Skeletal muscle tissue (tissue), 4 donors: ENCODE measurements around the gene ZNF777. TPM values are rescaled to one million over a fixed set of nuclear protein-coding genes. Genes with fewer than 3 reads are reported as not detected.
"Not testable (repeated sequence)": the region's sequence is repeated elsewhere in the genome, so short reads cannot be mapped to it uniquely, and the experiment has no call there.

Experiments used
- H3K27ac ChIP-seq: one replicate; pipeline ENCODE4 v1.7.0; 2013; ENCODE audit warnings: mild to moderate bottlenecking, low read depth, low read length, inconsistent platforms
- H3K27me3 ChIP-seq, 3 donors: one replicate each; pipeline ENCODE4 v1.7.0; 2013; ENCODE audit warnings: low read length in 3 of 3; ENCODE audit not compliant: control insufficient read depth in 3 of 3, insufficient read depth in 3 of 3
- H3K36me3 ChIP-seq, 3 donors: one replicate each; pipeline ENCODE4 v1.7.0; 2013; ENCODE audit warnings: low read length in 3 of 3; ENCODE audit not compliant: control insufficient read depth in 3 of 3, insufficient read depth in 3 of 3
- H3K4me1 ChIP-seq, 3 donors: one replicate each; pipeline ENCODE4 v1.7.0; 2013; ENCODE audit warnings: low read length in 3 of 3, mild to moderate bottlenecking in 3 of 3; ENCODE audit not compliant: control insufficient read depth in 3 of 3, insufficient read depth in 3 of 3
- H3K4me3 ChIP-seq, 3 donors: one replicate each; pipeline ENCODE4 v1.7.0; 2013; ENCODE audit warnings: low read length in 3 of 3
- H3K9ac ChIP-seq, 3 donors: one replicate each; pipeline ENCODE4 v1.7.0; 2013; ENCODE audit warnings: low read length in 3 of 3, mild to moderate bottlenecking in 3 of 3, moderate library complexity in 2 of 3, low read depth in 1 of 3
- H3K9me3 ChIP-seq, 3 donors: one replicate each; pipeline ENCODE4 v1.7.0; 2013; ENCODE audit warnings: low read length in 3 of 3; ENCODE audit not compliant: control insufficient read depth in 3 of 3
- total RNA-seq: library from RNA; depleted of rRNA; stranded (reverse); fragments of >200 nt; gene quantifications from one replicate; pipeline ENCODE4 v1.2.3, GENCODE V29; 2014
- donor health status: Osteomylitis.

The ZNF777 gene
- total RNA-seq, 1 donor from 2014 or later = 2.1 TPM

- Histone ChIP-seq H3K27ac (peak overlapping the region; percentile 55), H3K4me3 (peak overlapping the region; percentile 69 to 82 (median 76)), H3K9ac (peak overlapping the region; percentile 76 to 85 (median 78)), H3K9me3 (no peaks in the 10 kb centered on the region), H3K4me1 (peaks cover 12 to 24% (median 22%) of the 10 kb centered on the region in 3 donors), H3K36me3 (peaks cover 18 to 22% (median 22%) of the 10 kb centered on the region in 3 donors), H3K27me3 (no peaks in the 10 kb centered on the region)
These were observed 36.0 kb upstream of the ZNF777 start for GRCh38 chr7:149496642-149497391.

- Histone ChIP-seq H3K27me3 (no peaks in the 10 kb centered on the region), H3K4me3 (peak overlapping the region; percentile 69 to 82 (median 76)), H3K4me1 (peaks cover 12 to 24% (median 22%) of the 10 kb centered on the region in 3 donors), H3K36me3 (peaks cover 20 to 30% (median 25%) of the 10 kb centered on the region in 3 donors), H3K27ac (peak overlapping the region; percentile 55), H3K9ac (peak overlapping the region; percentile 55 to 76 (median 57)), H3K9me3 (no peaks in the 10 kb centered on the region)
These were observed 35.2 kb upstream of the ZNF777 start for GRCh38 chr7:149495785-149496641.

DNA sequence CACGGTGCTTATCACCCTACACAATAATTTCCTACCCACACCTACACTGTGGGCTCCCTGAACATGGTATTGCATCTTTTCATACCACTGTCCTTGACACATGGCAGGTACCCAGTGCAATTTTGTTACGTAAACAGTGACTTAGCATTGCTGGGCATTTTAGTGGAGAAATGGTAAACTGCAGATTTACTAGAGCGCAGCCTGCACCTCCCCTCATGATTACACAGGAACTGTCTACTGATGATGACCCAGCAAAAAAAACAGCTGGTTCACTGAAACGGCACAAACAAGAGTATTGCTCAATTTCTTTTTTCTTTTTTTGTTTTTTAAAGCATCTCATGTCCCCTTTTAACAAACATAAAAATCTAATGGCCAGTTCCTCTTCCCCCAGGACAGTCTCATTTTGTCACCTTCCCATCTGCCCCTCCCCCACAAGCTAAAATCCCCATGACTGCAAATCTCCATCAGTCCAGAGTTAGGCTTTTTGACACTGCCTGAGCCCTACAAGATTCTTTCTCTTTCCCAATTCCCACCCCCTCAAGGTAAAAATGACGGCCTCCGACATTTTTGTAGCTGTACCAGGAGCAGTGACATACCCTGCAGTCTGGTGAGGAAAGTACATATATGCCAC, 34.0 kb upstream of the ZNF777 start:
- Histone ChIP-seq H3K9ac (peak overlapping the region in 1 of 3 donors; percentile 40), H3K9me3 (no peaks in the 10 kb centered on the region), H3K36me3 (peaks cover 31 to 40% (median 36%) of the 10 kb centered on the region in 3 donors), H3K4me1 (peaks cover 12 to 24% (median 22%) of the 10 kb centered on the region in 3 donors), H3K27me3 (no peaks in the 10 kb centered on the region), H3K4me3 (peak overlapping the region in 1 of 3 donors; percentile 13), H3K27ac (no peak overlapping the region)

DNA sequence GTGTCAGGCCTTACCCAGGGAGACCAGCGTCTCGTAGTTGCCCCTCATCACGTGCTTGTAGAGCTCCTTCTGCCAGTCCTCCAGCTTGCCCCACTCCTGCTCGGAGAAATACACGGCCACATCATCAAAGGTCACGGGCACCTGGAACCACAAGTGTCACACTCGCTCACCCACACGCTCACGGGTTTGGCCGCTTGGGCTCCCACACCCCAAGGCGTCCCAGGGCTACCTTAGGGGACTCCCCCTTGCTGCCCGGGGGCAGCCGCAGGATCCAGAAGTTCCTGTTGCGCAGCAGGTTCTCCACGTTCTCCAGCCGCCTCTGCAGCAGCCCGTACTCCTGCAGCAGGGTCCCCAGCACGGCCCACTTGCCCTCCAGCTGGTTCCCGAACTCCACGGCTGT, 33.1 kb upstream of the ZNF777 start:
- peaks cover 12 to 24% (median 22%) of the 10 kb centered on the region in 3 donors for H3K4me1 ChIP-seq
- H3K9me3 ChIP-seq, H3K27ac ChIP-seq, H3K27me3 ChIP-seq, H3K4me3 ChIP-seq, H3K9ac ChIP-seq: not testable (repeated sequence)
- peaks cover 36 to 46% (median 41%) of the 10 kb centered on the region in 3 donors for H3K36me3 ChIP-seq

DNA sequence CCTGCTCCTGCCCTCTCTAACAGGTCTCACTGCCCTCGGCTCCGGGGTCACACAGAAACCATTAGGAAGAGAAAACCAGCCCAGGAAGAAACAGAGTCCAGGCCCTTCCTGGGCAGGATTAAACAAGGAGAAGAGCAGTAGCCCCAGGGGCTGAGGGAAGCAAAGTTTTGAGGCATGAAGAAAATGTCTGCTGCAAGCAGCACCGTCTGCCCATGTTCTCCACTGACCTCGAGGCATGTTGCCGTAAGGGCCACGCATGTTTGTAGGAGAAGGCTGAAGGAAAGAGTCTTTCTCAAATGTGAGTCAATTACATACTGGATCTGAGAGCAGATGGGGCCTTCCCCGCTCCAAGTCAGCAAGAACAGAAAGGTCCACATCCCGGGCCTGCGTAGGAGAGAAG, 32.5 kb upstream of the ZNF777 start:
- H3K4me3 ChIP-seq = no peak overlapping the region
- no peaks in the 10 kb centered on the region for H3K9me3 ChIP-seq
- peaks cover 12 to 24% (median 22%) of the 10 kb centered on the region in 3 donors for H3K4me1 ChIP-seq
- H3K27me3 ChIP-seq = no peaks in the 10 kb centered on the region
- H3K9ac ChIP-seq = no peak overlapping the region
- H3K27ac ChIP-seq = no peak overlapping the region
- H3K36me3 ChIP-seq = peaks cover 36 to 49% (median 44%) of the 10 kb centered on the region in 3 donors

GRCh38 chr7:149490083-149490760, 29.4 kb upstream of the ZNF777 start:
- peak overlapping the region in 1 of 3 donors; percentile 25 for H3K9ac ChIP-seq
- H3K27ac ChIP-seq = no peak overlapping the region
- no peaks in the 10 kb centered on the region for H3K27me3 ChIP-seq
- no peaks in the 10 kb centered on the region for H3K9me3 ChIP-seq
- H3K4me1 ChIP-seq = peaks cover under 1 to 8% (median 7%) of the 10 kb centered on the region in 3 donors
- peaks cover 44 to 61% (median 55%) of the 10 kb centered on the region in 3 donors for H3K36me3 ChIP-seq
- no peak overlapping the region for H3K4me3 ChIP-seq

DNA sequence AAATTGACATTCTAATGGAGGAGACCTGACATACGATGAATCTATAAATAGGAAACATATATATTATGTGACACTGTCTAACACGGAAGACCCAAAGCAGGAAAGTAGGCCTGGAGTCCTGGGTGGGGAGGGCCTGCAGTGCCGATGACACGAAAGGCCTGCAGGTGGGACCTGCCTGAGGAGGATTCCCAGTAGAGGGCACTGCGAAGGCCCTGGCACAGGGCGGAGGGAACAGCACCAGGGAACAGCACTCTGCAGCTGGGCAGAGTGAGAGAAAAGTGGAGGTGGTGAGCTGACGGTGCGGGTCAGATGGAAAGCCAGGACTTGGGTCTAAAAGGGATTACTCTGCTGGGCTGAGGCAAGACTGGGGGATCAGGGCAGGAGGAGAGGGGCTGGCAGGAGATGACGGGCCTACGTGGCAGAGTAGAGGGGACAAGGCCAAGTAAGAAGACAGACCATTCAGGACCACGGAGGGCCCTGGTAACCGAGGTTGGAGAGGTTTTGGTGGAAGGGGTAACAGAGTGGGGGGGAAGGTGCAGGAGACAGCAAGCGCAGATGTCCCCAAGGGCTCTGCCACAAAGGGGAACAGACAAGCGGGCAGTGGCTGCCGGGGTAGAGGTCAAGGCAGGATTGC, 28.6 kb upstream of the ZNF777 start:
- Histone ChIP-seq H3K4me1 (peaks cover 0 to 4% (median under 1%) of the 10 kb centered on the region in 3 donors), H3K36me3 (peaks cover 42 to 61% (median 55%) of the 10 kb centered on the region in 3 donors), H3K27ac (no peak overlapping the region), H3K9ac (peak overlapping the region in 1 of 3 donors; percentile 25), H3K27me3 (no peaks in the 10 kb centered on the region), H3K9me3 (no peaks in the 10 kb centered on the region), H3K4me3 (no peak overlapping the region)

DNA sequence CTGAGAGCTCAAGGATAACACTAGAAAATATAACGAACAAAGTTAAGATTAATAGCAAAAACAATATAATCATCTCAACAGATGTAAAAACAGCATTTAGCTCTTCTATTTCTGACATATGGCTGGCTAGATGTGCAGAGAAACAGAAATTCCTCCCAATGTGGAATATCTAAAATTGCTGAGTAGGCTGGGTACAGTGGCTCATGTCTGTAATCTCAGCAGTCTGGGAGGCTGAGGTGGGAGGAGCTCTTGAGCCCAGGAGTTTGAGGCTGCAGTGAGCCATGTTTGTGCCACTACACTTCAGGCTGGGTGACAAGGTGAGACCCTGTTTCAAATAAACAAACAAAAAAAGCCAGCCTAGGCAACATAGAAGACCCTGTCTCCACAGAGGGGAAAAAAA, 18.7 kb upstream of the ZNF777 start:
- Histone ChIP-seq H3K9ac (no peak overlapping the region), H3K9me3 (no peaks in the 10 kb centered on the region), H3K4me3 (no peak overlapping the region), H3K27ac (no peak overlapping the region), H3K4me1 (no peaks in the 10 kb centered on the region), H3K27me3 (no peaks in the 10 kb centered on the region), H3K36me3 (peaks cover 19 to 25% (median 23%) of the 10 kb centered on the region in 3 donors)

DNA sequence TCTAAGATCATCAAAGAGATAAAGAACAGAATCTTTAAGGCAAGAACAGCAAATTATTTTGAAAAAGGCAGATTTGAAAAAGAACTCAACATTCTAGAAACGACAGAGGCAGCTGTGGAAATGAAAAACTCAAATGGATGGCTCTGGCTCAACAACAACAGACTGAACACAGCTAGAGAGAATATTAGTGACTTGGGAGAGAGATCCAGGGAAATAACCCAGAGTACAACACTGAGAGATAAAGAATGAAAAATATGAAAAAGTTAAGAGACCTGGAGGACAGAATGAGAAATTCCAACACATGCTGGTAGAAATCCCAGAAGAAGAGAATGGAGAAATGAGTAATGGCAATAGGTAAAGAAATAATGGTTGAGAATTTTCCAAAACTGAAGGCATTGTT, 17.9 kb upstream of the ZNF777 start:
- H3K9me3 ChIP-seq = no peaks in the 10 kb centered on the region
- H3K36me3 ChIP-seq = peaks cover 24 to 31% (median 27%) of the 10 kb centered on the region in 3 donors
- H3K27ac ChIP-seq = no peak overlapping the region
- no peaks in the 10 kb centered on the region for H3K27me3 ChIP-seq
- no peak overlapping the region for H3K4me3 ChIP-seq
- H3K4me1 ChIP-seq = no peaks in the 10 kb centered on the region
- no peak overlapping the region for H3K9ac ChIP-seq
